H9 (cell line): ENCODE results near the gene MACROH2A1. TPM values are rescaled to one million over a fixed set of nuclear protein-coding genes. Genes with fewer than 3 reads are reported as not detected.

Experiments
- DNase-seq: peaks from one replicate; pipeline ENCODE4 v3.0.0-alpha.2; 2017
- H2AFZ ChIP-seq: one replicate; pipeline ENCODE4 v1.6.1; 2013; ENCODE audit warnings: mild to moderate bottlenecking, low read length, control low read depth, moderate library complexity
- H2AK5ac ChIP-seq: 2 replicates; pipeline ENCODE4 v1.6.1; 2013; ENCODE audit warnings: low read length, control low read depth, mixed read lengths; ENCODE audit not compliant: insufficient read length
- H2BK120ac ChIP-seq: one replicate; pipeline ENCODE4 v1.6.1; 2013; ENCODE audit warnings: low read depth, mild to moderate bottlenecking, low read length, control low read depth, inconsistent platforms; ENCODE audit not compliant: poor library complexity, severe bottlenecking
- H2BK12ac ChIP-seq: 2 replicates; pipeline ENCODE4 v1.6.1; 2013; ENCODE audit warnings: low read length, control low read depth, mixed read lengths, low read depth; ENCODE audit not compliant: insufficient read length
- H2BK15ac ChIP-seq: 2 replicates; pipeline ENCODE4 v1.6.1; 2013; ENCODE audit warnings: low read depth, low read length, control low read depth
- H2BK20ac ChIP-seq: one replicate; pipeline ENCODE4 v1.6.1; 2013; ENCODE audit warnings: low read depth, mild to moderate bottlenecking, low read length, control low read depth, inconsistent platforms; ENCODE audit not compliant: poor library complexity, severe bottlenecking
- H2BK5ac ChIP-seq: 2 replicates; pipeline ENCODE4 v1.6.1; 2013; ENCODE audit warnings: low read length, control low read depth, mixed read lengths; ENCODE audit not compliant: insufficient read length
- H3K14ac ChIP-seq: 2 replicates; pipeline ENCODE4 v1.6.1; 2013; ENCODE audit warnings: low read length, control low read depth; ENCODE audit not compliant: insufficient read depth
- H3K18ac ChIP-seq: 2 replicates; pipeline ENCODE4 v1.6.1; 2013; ENCODE audit warnings: low read depth, mild to moderate bottlenecking, mixed read lengths, low read length, control low read depth; ENCODE audit not compliant: insufficient read length
- H3K23ac ChIP-seq: 2 replicates; pipeline ENCODE4 v1.6.1; 2013; ENCODE audit warnings: low read length, control low read depth, mixed read lengths, low read depth; ENCODE audit not compliant: insufficient read length
- H3K23me2 ChIP-seq: 2 replicates; pipeline ENCODE4 v1.6.1; 2013; ENCODE audit warnings: low read depth, mild to moderate bottlenecking, mixed read lengths, low read length, control low read depth; ENCODE audit not compliant: insufficient read length, poor library complexity, severe bottlenecking
- H3K27ac ChIP-seq: 2 replicates; pipeline ENCODE4 v1.5.1; 2013; ENCODE audit warnings: low read length, control low read depth, mixed read lengths, low read depth; ENCODE audit not compliant: insufficient read length
- H3K27me3 ChIP-seq: 2 replicates; pipeline ENCODE4 v1.6.1; 2013; ENCODE audit warnings: low read length, control low read depth, inconsistent platforms; ENCODE audit not compliant: insufficient read depth
- H3K4ac ChIP-seq: 2 replicates; pipeline ENCODE4 v1.6.1; 2013; ENCODE audit warnings: low read depth, mild to moderate bottlenecking, control low read depth, inconsistent platforms, low read length, moderate library complexity
- H3K4me1 ChIP-seq: 2 replicates; pipeline ENCODE4 v1.6.1; 2013; ENCODE audit warnings: low read length, control low read depth, inconsistent platforms; ENCODE audit not compliant: insufficient read depth
- H3K4me2 ChIP-seq: 2 replicates; pipeline ENCODE4 v1.6.1; 2013; ENCODE audit warnings: low read length, control low read depth, mixed read lengths; ENCODE audit not compliant: insufficient read length, insufficient read depth
- H3K56ac ChIP-seq: 2 replicates; pipeline ENCODE4 v1.6.1; 2013; ENCODE audit warnings: low read depth, mild to moderate bottlenecking, mixed read lengths, low read length, control low read depth; ENCODE audit not compliant: insufficient read length
- H3K79me1 ChIP-seq: 2 replicates; pipeline ENCODE4 v1.6.1; 2013; ENCODE audit warnings: low read depth, mild to moderate bottlenecking, moderate library complexity, low read length, control low read depth, inconsistent platforms; ENCODE audit not compliant: insufficient read depth, poor library complexity, severe bottlenecking
- H3K79me2 ChIP-seq: 2 replicates; pipeline ENCODE4 v1.6.1; 2013; ENCODE audit warnings: low read length, control low read depth, inconsistent platforms; ENCODE audit not compliant: insufficient read depth
- H3K9ac ChIP-seq: 2 replicates; pipeline ENCODE4 v1.6.1; 2013; ENCODE audit warnings: low read length, control low read depth, mixed read lengths; ENCODE audit not compliant: insufficient read length; ENCODE audit errors: extremely low read depth
- H3K9me3 ChIP-seq: one replicate; pipeline ENCODE4 v1.6.1; 2013; ENCODE audit warnings: low read depth, low read length, inconsistent platforms; ENCODE audit not compliant: control insufficient read depth
- H3T11ph ChIP-seq: one replicate; pipeline ENCODE4 v1.6.1; 2013; ENCODE audit warnings: mild to moderate bottlenecking, low read length, control low read depth, inconsistent platforms
- H4K20me1 ChIP-seq: one replicate; pipeline ENCODE4 v1.6.1; 2013; ENCODE audit not compliant: control insufficient read depth, insufficient read length, insufficient read depth
- H4K5ac ChIP-seq: 2 replicates; pipeline ENCODE4 v1.6.1; 2013; ENCODE audit warnings: low read depth, mild to moderate bottlenecking, mixed read lengths, low read length, control low read depth; ENCODE audit not compliant: insufficient read length
- H4K8ac ChIP-seq: replicated peaks from 2 replicates; pipeline ENCODE4 v1.6.1; 2013; ENCODE audit warnings: low read length, control low read depth, mixed read lengths, low read depth; ENCODE audit not compliant: insufficient read length
- H4K91ac ChIP-seq: 2 replicates; pipeline ENCODE4 v1.6.1; 2013; ENCODE audit warnings: low read depth, mild to moderate bottlenecking, moderate library complexity, mixed read lengths, low read length, control low read depth; ENCODE audit not compliant: insufficient read length
- H3K27ac Mint-ChIP-seq, 3 experiments: 2 replicates in 2 of 3; 3 replicates in 1 of 3; pipeline ENCODE4 v1.8.0; 2020 to 2021; ENCODE audit warnings: mixed read lengths in 3 of 3, mild to moderate bottlenecking in 1 of 3, moderate library complexity in 1 of 3
- H3K27me3 Mint-ChIP-seq: 2 replicates; pipeline ENCODE4 v1.8.0; 2021; ENCODE audit warnings: low read depth, mild to moderate bottlenecking, moderate library complexity, mixed read lengths
- H3K36me3 Mint-ChIP-seq, 3 experiments: 2 replicates in 2 of 3; 3 replicates in 1 of 3; pipeline ENCODE4 v1.8.0; 2020 to 2021; ENCODE audit warnings: low read depth in 3 of 3, mixed read lengths in 3 of 3; ENCODE audit not compliant: insufficient read depth in 1 of 3
- H3K4me1 Mint-ChIP-seq, 2 experiments: 2 replicates each; pipeline ENCODE4 v1.8.0; 2020; ENCODE audit warnings: mixed read lengths in 2 of 2
- H3K4me3 Mint-ChIP-seq, 2 experiments: 2 replicates in 1 of 2; 3 replicates in 1 of 2; pipeline ENCODE4 v1.8.0; 2020 to 2021; ENCODE audit warnings: mild to moderate bottlenecking in 2 of 2, mixed read lengths in 2 of 2, moderate library complexity in 1 of 2
- H3K9me3 Mint-ChIP-seq, 2 experiments: 2 replicates in 1 of 2; 3 replicates in 1 of 2; pipeline ENCODE4 v1.8.0; 2020; ENCODE audit warnings: mild to moderate bottlenecking in 2 of 2, mixed read lengths in 2 of 2, moderate library complexity in 1 of 2
- WGBS: extraction: QIAGEN DNeasy Blood & Tissue Kit; methylation state at CpG from one replicate; pipeline ENCODE4 v1.1.7; 2013; ENCODE audit warnings: missing lambda C conversion rate, low lambda C conversion rate, mixed read lengths; ENCODE audit not compliant: insufficient read length; ENCODE audit errors: extremely low coverage; 5-methylcytosine and 5-hydroxymethylcytosine counted together
- total RNA-seq: library from RNA; stranded (reverse); gene quantifications from 2 replicates; pipeline ENCODE4 v1.2.1, GENCODE V29; 2021
- TF ChIP-seq, protein P1 (sequence below): fragments of 200-600 bp; sonication (generic); conservative IDR thresholded peaks from 3 replicates; pipeline ENCODE4 v1.8.0; 2021; ENCODE audit warnings: antibody characterized with exemption, mild to moderate bottlenecking

Gene MACROH2A1
- total RNA-seq, 1 experiment from 2014 or later: 111 TPM

DNA sequence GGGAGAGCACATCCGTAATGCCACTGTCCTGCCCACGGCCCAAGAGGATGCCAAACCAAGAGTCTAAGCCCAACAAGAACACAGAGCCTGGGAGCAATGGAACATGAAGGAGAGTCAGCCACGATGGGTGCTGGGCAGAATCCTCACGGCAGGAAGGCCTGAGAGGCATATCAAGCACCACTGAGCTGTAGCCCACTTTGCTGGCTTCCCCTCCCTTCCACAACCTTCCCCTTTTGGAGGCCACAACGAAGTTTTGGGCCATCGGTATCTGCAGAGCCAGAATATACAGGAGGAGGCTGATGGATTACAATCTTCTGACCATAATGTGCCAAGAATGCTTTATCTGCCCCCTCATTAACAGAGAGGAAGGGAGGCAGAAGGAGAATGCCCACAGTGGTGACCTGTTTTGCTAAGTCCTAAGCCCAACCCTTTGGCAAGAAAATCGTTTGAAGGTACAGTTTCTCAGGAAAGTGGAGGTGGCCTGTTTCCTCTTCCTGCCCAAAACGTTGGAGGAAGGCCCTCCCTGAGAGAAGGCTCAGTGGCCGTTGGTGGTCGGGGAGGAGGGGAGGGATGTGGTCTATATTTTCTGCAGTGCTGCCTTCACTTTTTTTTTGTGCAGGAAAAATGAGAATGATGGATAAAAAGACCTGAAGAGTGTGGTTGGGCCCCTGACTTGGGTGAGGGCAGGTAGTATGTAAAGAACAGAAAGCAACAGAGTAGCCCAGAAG lies 26.2 kb downstream of the MACROH2A1 start:
- no CpG with 5 or more reads among the region's 10 CpGs for WGBS
- Histone ChIP-seq H3K4me2 (no peak overlapping the region), H3T11ph (no peak overlapping the region), H2AK5ac (no peak overlapping the region), H3K9me3 (no peaks in the 10 kb centered on the region), H3K27ac (no peak overlapping the region), H3K18ac (no peak overlapping the region), H4K20me1 (no peaks in the 10 kb centered on the region), H2BK120ac (no peak overlapping the region), H4K91ac (no peak overlapping the region), H3K14ac (peak overlapping the region; percentile 59; the same call in 1 of the 2 replicates), H3K79me2 (no peaks in the 10 kb centered on the region), H2BK20ac (no peak overlapping the region), H3K27me3 (no peaks in the 10 kb centered on the region), H3K4me1 (no peaks in the 10 kb centered on the region), H3K23ac (no peak overlapping the region), H2AFZ (no peak overlapping the region), H4K8ac (no peak overlapping the region), H3K79me1 (no peaks in the 10 kb centered on the region), H2BK15ac (no peak overlapping the region), H2BK5ac (no peak overlapping the region), H4K5ac (no peak overlapping the region), H2BK12ac (no peak overlapping the region), H3K4ac (no peak overlapping the region), H3K23me2 (no peaks in the 10 kb centered on the region), H3K56ac (no peak overlapping the region), H3K9ac (no peak overlapping the region)
- peaks cover 11 to 54% (median 12%) of the 10 kb centered on the region in 3 experiments; a peak in 6 of 7 replicates for H3K36me3 Mint-ChIP-seq
- H3K4me3 Mint-ChIP-seq: no peak overlapping the region
- TF ChIP-seq, protein P1, sequence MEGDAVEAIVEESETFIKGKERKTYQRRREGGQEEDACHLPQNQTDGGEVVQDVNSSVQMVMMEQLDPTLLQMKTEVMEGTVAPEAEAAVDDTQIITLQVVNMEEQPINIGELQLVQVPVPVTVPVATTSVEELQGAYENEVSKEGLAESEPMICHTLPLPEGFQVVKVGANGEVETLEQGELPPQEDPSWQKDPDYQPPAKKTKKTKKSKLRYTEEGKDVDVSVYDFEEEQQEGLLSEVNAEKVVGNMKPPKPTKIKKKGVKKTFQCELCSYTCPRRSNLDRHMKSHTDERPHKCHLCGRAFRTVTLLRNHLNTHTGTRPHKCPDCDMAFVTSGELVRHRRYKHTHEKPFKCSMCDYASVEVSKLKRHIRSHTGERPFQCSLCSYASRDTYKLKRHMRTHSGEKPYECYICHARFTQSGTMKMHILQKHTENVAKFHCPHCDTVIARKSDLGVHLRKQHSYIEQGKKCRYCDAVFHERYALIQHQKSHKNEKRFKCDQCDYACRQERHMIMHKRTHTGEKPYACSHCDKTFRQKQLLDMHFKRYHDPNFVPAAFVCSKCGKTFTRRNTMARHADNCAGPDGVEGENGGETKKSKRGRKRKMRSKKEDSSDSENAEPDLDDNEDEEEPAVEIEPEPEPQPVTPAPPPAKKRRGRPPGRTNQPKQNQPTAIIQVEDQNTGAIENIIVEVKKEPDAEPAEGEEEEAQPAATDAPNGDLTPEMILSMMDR: no peak
- no peaks in the 10 kb centered on the region for H3K9me3 Mint-ChIP-seq
- H3K27me3 Mint-ChIP-seq: no peaks in the 10 kb centered on the region
- 0 out of 7 replicates have a peak overlapping the region, but pooled peaks of 1 of the 3 experiments have one; percentile 52 for H3K27ac Mint-ChIP-seq
- H3K4me1 Mint-ChIP-seq: no peaks in the 10 kb centered on the region
- no peak for DNase-seq
